ENCODE data around the gene FJX1.

FJX1 gene

GRCh38 chr11:35617316-35617686, 959 bp upstream of the FJX1 start:
- TF ChIP-seq CTCF (IDR thresholded peaks at IDR 0.05; ENCODE audit: low read depth, low read length): no peak
- no peaks in the 10 kb centered on the region for H3K27me3 ChIP-seq
- DNase-seq: no peak
- H3K36me3 ChIP-seq: no peaks in the 10 kb centered on the region
- H3K4me1 ChIP-seq: no peaks in the 10 kb centered on the region; the same call in 1 of the 2 replicates
- H3K9me3 ChIP-seq: no peaks in the 10 kb centered on the region
- peak overlapping the region; percentile 83 for H3K4me3 ChIP-seq (ENCODE audit: low read depth, low read length)

- H3K4me3 ChIP-seq (ENCODE audit: low read depth, low read length): peak overlapping the region; percentile 83
- TF ChIP-seq CTCF (IDR thresholded peaks at IDR 0.05; ENCODE audit: low read depth, low read length): no peak
- H3K4me1 ChIP-seq: no peaks in the 10 kb centered on the region; the same call in 1 of the 2 replicates
- no peak for DNase-seq
- no peaks in the 10 kb centered on the region for H3K36me3 ChIP-seq
- H3K9me3 ChIP-seq: no peaks in the 10 kb centered on the region
- no peaks in the 10 kb centered on the region for H3K27me3 ChIP-seq
These were observed 346 bp downstream of the FJX1 start for GRCh38 chr11:35618497-35619115.

- Histone ChIP-seq H3K36me3 (no peaks in the 10 kb centered on the region), H3K4me3 (ENCODE audit: low read depth, low read length) (peak overlapping the region; percentile 83), H3K4me1 (no peaks in the 10 kb centered on the region; the same call in 1 of the 2 replicates), H3K27me3 (no peaks in the 10 kb centered on the region), H3K9me3 (no peaks in the 10 kb centered on the region)
- TF ChIP-seq CTCF (IDR thresholded peaks at IDR 0.05; ENCODE audit: low read depth, low read length): no peak
- peak; percentile 46 for DNase-seq
These were observed 1.0 kb downstream of the FJX1 start for GRCh38 chr11:35619116-35619854.

- no peaks in the 10 kb centered on the region for H3K27me3 ChIP-seq
- no peaks in the 10 kb centered on the region; the same call in 1 of the 2 replicates for H3K4me1 ChIP-seq
- TF ChIP-seq CTCF (IDR thresholded peaks at IDR 0.05; ENCODE audit: low read depth, low read length): no peak
- peak overlapping the region; percentile 83 for H3K4me3 ChIP-seq (ENCODE audit: low read depth, low read length)
- no peaks in the 10 kb centered on the region for H3K36me3 ChIP-seq
- peak; percentile 66 for DNase-seq
- H3K9me3 ChIP-seq: no peaks in the 10 kb centered on the region
These were observed 1.8 kb downstream of the FJX1 start for GRCh38 chr11:35619855-35620640.

- TF ChIP-seq CTCF (IDR thresholded peaks at IDR 0.05; ENCODE audit: low read depth, low read length): no peak
- H3K4me3 ChIP-seq (ENCODE audit: low read depth, low read length): peak overlapping the region; percentile 83
- H3K27me3 ChIP-seq: no peaks in the 10 kb centered on the region
- H3K36me3 ChIP-seq: no peaks in the 10 kb centered on the region
- H3K4me1 ChIP-seq: no peaks in the 10 kb centered on the region; the same call in 1 of the 2 replicates
- no peak for DNase-seq
- H3K9me3 ChIP-seq: no peaks in the 10 kb centered on the region
These were observed 2.5 kb downstream of the FJX1 start for GRCh38 chr11:35620795-35621194.
